GM12878 (cell line): ENCODE measurements around the gene LRRFIP2. TPM values are rescaled to one million over a fixed set of nuclear protein-coding genes. Genes with fewer than 3 reads are reported as not detected.

ENCODE experiments used
- ATAC-seq: fragments of 200-7000 bp; cut with Tn5 transposase; 3 replicates; pipeline ENCODE4 v1.9.1; 2020; ENCODE audit warnings: mild to moderate bottlenecking, moderate library complexity
- BruUV-seq: library from RNA; stranded (reverse); fragments of 400-500 nt; replicated peaks from 2 replicates; lab custom pipeline; 2021; lab: Mats Ljungman, UMichigan
- CTCF ChIA-PET: fragments of 300-600 bp; sonication (Branson Sonifier 250); formaldehyde crosslinking; extraction: SDS; loops from one replicate; lab custom pipeline; 2021; ENCODE audit warnings: inconsistent platforms; lab: Yijun Ruan, JAX
- POLR2A ChIA-PET: fragments of 350-600 bp; formaldehyde crosslinking; extraction: SDS; loops from one replicate; lab custom pipeline; 2021; ENCODE audit warnings: inconsistent platforms; lab: Charles Lee
- RAD21 ChIA-PET: fragments of 300-600 bp; sonication (Branson Sonifier 250); formaldehyde crosslinking; loops from one replicate; lab custom pipeline; 2023; ENCODE audit warnings: antibody characterized with exemption; ENCODE audit not compliant: unreplicated experiment; lab: Charles Lee
- SMC1A ChIA-PET: fragments of 300-600 bp; sonication (Branson Sonifier 250); formaldehyde crosslinking; loops from one replicate; lab custom pipeline; 2023; ENCODE audit not compliant: unreplicated experiment, uncharacterized antibody; lab: Charles Lee
- DNase-seq: peaks from one replicate; pipeline ENCODE4 v3.0.0-alpha.2; 2011; ENCODE audit warnings: low read depth, low spot score
- FAIRE-seq: peaks from 3 replicates; lab custom pipeline; 2011; peaks lifted over from hg19 to GRCh38; lab: Jason Lieb, UNC
- H2AFZ ChIP-seq: 2 replicates; pipeline ENCODE4 v1.6.0; 2011; ENCODE audit warnings: low read depth, low read length, control low read depth; ENCODE audit not compliant: control insufficient read depth
- H3K27ac ChIP-seq: 2 replicates; pipeline ENCODE4 v1.5.1; 2011; ENCODE audit warnings: control low read depth; ENCODE audit not compliant: control insufficient read depth, insufficient read depth
- H3K27me3 ChIP-seq, 2 experiments: replicated peaks in 1 of 2; 2 replicates each; pipeline versions ENCODE4 v1.6.0 to v1.6.1; 2011; ENCODE audit warnings: low read length in 1 of 2; ENCODE audit not compliant: control insufficient read depth in 2 of 2, insufficient read depth in 2 of 2
- H3K36me3 ChIP-seq, 2 experiments: 2 replicates each; pipeline ENCODE4 v1.5.1; 2011; ENCODE audit warnings: low read length in 1 of 2; ENCODE audit not compliant: control insufficient read depth in 2 of 2, insufficient read depth in 2 of 2
- H3K4me1 ChIP-seq: 2 replicates; pipeline ENCODE4 v1.6.1; 2011; ENCODE audit warnings: mild to moderate bottlenecking, low read length, moderate library complexity, mixed read lengths; ENCODE audit not compliant: control insufficient read depth, insufficient read depth
- H3K4me2 ChIP-seq: 2 replicates; pipeline ENCODE4 v1.6.0; 2011; ENCODE audit warnings: control low read depth; ENCODE audit not compliant: control insufficient read depth, insufficient read depth
- H3K4me3 ChIP-seq: fragments of 200-600 bp; sonication (generic); 2 replicates; pipeline ENCODE4 v1.5.1; 2016
- H3K79me2 ChIP-seq: 2 replicates; pipeline ENCODE4 v1.6.0; 2011; ENCODE audit warnings: low read length; ENCODE audit not compliant: control insufficient read depth, insufficient read depth
- H3K9ac ChIP-seq: 2 replicates; pipeline ENCODE4 v1.8.0; 2011; ENCODE audit warnings: low read length, control low read depth, mixed read lengths; ENCODE audit not compliant: control insufficient read depth, insufficient read depth
- H3K9me3 ChIP-seq: replicated peaks from 3 replicates; pipeline ENCODE4 v1.5.1; 2011; ENCODE audit warnings: mild to moderate bottlenecking, low read length; ENCODE audit not compliant: control insufficient read depth, insufficient read depth
- H4K20me1 ChIP-seq: 2 replicates; pipeline ENCODE4 v1.6.0; 2011; ENCODE audit not compliant: control insufficient read depth, insufficient read depth
- BRCA1 ChIP-seq: IDR thresholded peaks from 2 replicates; pipeline ENCODE4 v1.6.1; 2011; ENCODE audit warnings: low read depth, low read length, improper control_type of control experiment
- CHD1 ChIP-seq: IDR thresholded peaks from 2 replicates; pipeline ENCODE4 v1.6.1; 2012; ENCODE audit warnings: low read depth, low read length, improper control_type of control experiment
- GABPA ChIP-seq: IDR thresholded peaks from 2 replicates; pipeline ENCODE4 v1.6.1; 2014; ENCODE audit warnings: antibody characterized with exemption, low read depth, mild to moderate bottlenecking, inconsistent platforms
- KDM1A ChIP-seq: fragments of 200-600 bp; sonication (generic); IDR thresholded peaks from 2 replicates; pipeline ENCODE4 v1.6.1; 2016; ENCODE audit warnings: borderline replicate concordance
- NR2C2 ChIP-seq: IDR thresholded peaks from 2 replicates; pipeline ENCODE4 v1.6.1; 2011; ENCODE audit warnings: borderline replicate concordance, low read depth; ENCODE audit not compliant: control insufficient read depth, insufficient read length
- WGBS: methylation state at CpG from one replicate; pipeline ENCODE4 v1.1.6; 2016; ENCODE audit warnings: low lambda C conversion rate; ENCODE audit not compliant: insufficient replicate concordance, insufficient coverage; ENCODE audit errors: missing lambda C conversion rate; 5-methylcytosine and 5-hydroxymethylcytosine counted together
- in situ Hi-C: fragments of 300-500 bp; cut with MboI; formaldehyde crosslinking; loops from 9 replicates; pipeline ENCODE4 v1.14.3; 2018; ENCODE audit warnings: mixed read lengths
- intact Hi-C: fragments of 100-400 bp; cut with micrococcal nuclease; formaldehyde crosslinking; loops from one replicate; pipeline ENCODE4 v1.14.2; 2022; ENCODE audit not compliant: unreplicated experiment
- polyA plus RNA-seq, 11 experiments: library from polyadenylated mRNA; depleted of rRNA in 4 of 11; unstranded in 6 of 11; stranded (reverse) in 5 of 11; fragments of >200 nt; fragmentation: Nextera tagmentation in 4 of 11; fragmentation: Illumina TruSeq in 1 of 11; extraction: Ambion mirVana in 4 of 11; extraction: Trizol in 1 of 11; gene quantifications; 1 replicate in 1 of 11; 2 replicates in 10 of 11; pipeline versions ENCODE4 v1.2.1 to v1.2.3, GENCODE V29; 2011 to 2016; ENCODE audit warnings: inconsistent platforms in 2 of 11, missing spikeins in 2 of 11, low read depth in 1 of 11
- total RNA-seq, 4 experiments: library from RNA; depleted of rRNA in 3 of 4; stranded (reverse); fragments of >200 nt in 3 of 4; fragmentation: Illumina TruSeq in 1 of 4; extraction: Trizol in 1 of 4; gene quantifications; 2 replicates each; pipeline versions ENCODE4 v1.2.1 to v1.2.3, GENCODE V29; 2013 to 2021
- TF ChIP-seq, protein P1 (sequence below): IDR thresholded peaks from 2 replicates; pipeline ENCODE4 v1.6.1; 2011; ENCODE audit warnings: low read depth, mild to moderate bottlenecking, low read length, moderate library complexity, borderline replicate concordance; ENCODE audit errors: extremely low read depth
- TF ChIP-seq, protein P2 (sequence below): fragments of 450-650 bp; IDR thresholded peaks from 2 replicates; pipeline ENCODE4 v1.6.1; 2017; ENCODE audit warnings: borderline replicate concordance

Gene LRRFIP2
- total and polyA plus RNA-seq, 10 of the 15 experiments (the other 5 are each of a cell fraction or from before 2014, with no cell fraction given): 9.7 to 46.9 (median 38.1) TPM

DNA sequence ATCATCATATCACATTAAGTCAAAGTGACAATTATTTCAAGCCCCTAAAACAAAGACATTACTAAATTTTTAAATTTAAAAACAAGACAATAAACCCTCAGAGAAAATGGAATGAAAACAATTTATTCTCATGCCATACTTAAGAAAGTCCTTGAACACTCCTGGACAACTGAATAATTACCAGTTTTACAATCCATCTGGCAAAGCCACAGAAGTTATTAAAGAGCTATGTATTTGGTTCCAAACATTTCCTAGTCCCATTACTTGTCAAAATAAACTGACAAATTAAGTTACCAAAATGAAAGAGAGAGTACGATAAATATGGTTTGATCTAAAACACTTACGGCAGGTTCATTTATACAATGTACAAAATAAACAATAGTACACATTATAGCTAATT lies 63.2 kb downstream of the LRRFIP2 start:
- H3K79me2 ChIP-seq: no peaks in the 10 kb centered on the region
- CTCF ChIA-PET: no interaction called here
- H3K9me3 ChIP-seq: no peaks in the 10 kb centered on the region
- no peak overlapping the region for H2AFZ ChIP-seq
- no peaks in the 10 kb centered on the region for H3K4me1 ChIP-seq
- no peaks in the 10 kb centered on the region for H3K27me3 ChIP-seq
- no peak for FAIRE-seq
- DNase-seq: no peak
- SMC1A ChIA-PET: no interaction called here
- no TSS peak for BruUV-seq
- H3K9ac ChIP-seq: no peak overlapping the region
- POLR2A ChIA-PET: interaction anchor here (0.9 kb wide), 1 partner anchor 9 kb away, joined by 8 read pairs; no protein-coding TSS in a partner anchor
- intact Hi-C loops: no loop called here
- 96% methylated on average over 2 of the region's 2 CpGs for WGBS
- RAD21 ChIA-PET: no interaction called here
- TF ChIP-seq CHD1 (no peak), NR2C2 (no peak), KDM1A (no peak), BRCA1 (no peak), GABPA (no peak)
- TF ChIP-seq, protein P1, sequence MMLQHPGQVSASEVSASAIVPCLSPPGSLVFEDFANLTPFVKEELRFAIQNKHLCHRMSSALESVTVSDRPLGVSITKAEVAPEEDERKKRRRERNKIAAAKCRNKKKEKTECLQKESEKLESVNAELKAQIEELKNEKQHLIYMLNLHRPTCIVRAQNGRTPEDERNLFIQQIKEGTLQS: no peak
- TF ChIP-seq, protein P2, sequence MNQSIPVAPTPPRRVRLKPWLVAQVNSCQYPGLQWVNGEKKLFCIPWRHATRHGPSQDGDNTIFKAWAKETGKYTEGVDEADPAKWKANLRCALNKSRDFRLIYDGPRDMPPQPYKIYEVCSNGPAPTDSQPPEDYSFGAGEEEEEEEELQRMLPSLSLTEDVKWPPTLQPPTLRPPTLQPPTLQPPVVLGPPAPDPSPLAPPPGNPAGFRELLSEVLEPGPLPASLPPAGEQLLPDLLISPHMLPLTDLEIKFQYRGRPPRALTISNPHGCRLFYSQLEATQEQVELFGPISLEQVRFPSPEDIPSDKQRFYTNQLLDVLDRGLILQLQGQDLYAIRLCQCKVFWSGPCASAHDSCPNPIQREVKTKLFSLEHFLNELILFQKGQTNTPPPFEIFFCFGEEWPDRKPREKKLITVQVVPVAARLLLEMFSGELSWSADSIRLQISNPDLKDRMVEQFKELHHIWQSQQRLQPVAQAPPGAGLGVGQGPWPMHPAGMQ: no peak
- TF ChIP-seq, all 136 proteins: peak for 0
- H3K4me3 ChIP-seq: no peak overlapping the region
- no peak overlapping the region for H3K27ac ChIP-seq
- no peak overlapping the region for H3K4me2 ChIP-seq
- H4K20me1 ChIP-seq: no peaks in the 10 kb centered on the region
- no peak for ATAC-seq
- in situ Hi-C loops: no loop called here
- no peaks in the 10 kb centered on the region; a peak in 1 of 4 replicates for H3K36me3 ChIP-seq
